ENCODE measurements around the gene MYO16.

MYO16 gene

GRCh38 chr13:109241160-109241559 lies 611.7 kb downstream of the MYO16 start:
- no peak for DNase-seq
- peaks cover 0 to 18% (median 11%) of the 10 kb centered on the region in 4 donors for H3K4me1 ChIP-seq
- H3K36me3 ChIP-seq, result no peaks in the 10 kb centered on the region
- H3K4me3 ChIP-seq, result no peak overlapping the region
- no peak for TF ChIP-seq CTCF (IDR thresholded peaks at IDR 0.05)
- no peaks in the 10 kb centered on the region for H3K27me3 ChIP-seq
- H3K9me3 ChIP-seq, result no peaks in the 10 kb centered on the region
- no peak overlapping the region for H3K27ac ChIP-seq
- intact Hi-C loops (cut with DNase I; ENCODE audit: low total_unique reads), result loop anchor here (10.0 kb wide), 1 partner anchor 76 kb away; no protein-coding TSS in a partner anchor

- peak overlapping the region; percentile 61 to 66 for H3K27ac ChIP-seq
Measured at GRCh38 chr13:109243311-109243951, 614.0 kb downstream of the MYO16 start.

GRCh38 chr13:109244566-109244965 lies 615.2 kb downstream of the MYO16 start:
- no peak for TF ChIP-seq CTCF (IDR thresholded peaks at IDR 0.05)
- Histone ChIP-seq H3K27ac (peak overlapping the region in 1 of 2 donors; percentile 61), H3K36me3 (no peaks in the 10 kb centered on the region), H3K9me3 (peaks cover 0 to 7% (median 0%) of the 10 kb centered on the region in 3 donors), H3K4me1 (peaks cover 0 to 18% (median 11%) of the 10 kb centered on the region in 4 donors), H3K4me3 (no peak overlapping the region), H3K27me3 (no peaks in the 10 kb centered on the region)
- DNase-seq, result no peak
- intact Hi-C loops (cut with DNase I; ENCODE audit: low total_unique reads), result loop anchor here (10.0 kb wide), 1 partner anchor 80 kb away; no protein-coding TSS in a partner anchor

More at GRCh38 chr13:109243311-109243951, 614.0 kb downstream of the MYO16 start:
- Histone ChIP-seq H3K9me3 (peaks cover 0 to 7% (median 0%) of the 10 kb centered on the region in 3 donors), H3K27me3 (no peaks in the 10 kb centered on the region), H3K4me1 (peaks cover 0 to 18% (median 11%) of the 10 kb centered on the region in 4 donors), H3K4me3 (peak overlapping the region in 1 of 2 donors; percentile 17), H3K36me3 (no peaks in the 10 kb centered on the region)
- DNase-seq, result no peak
- intact Hi-C loops (cut with DNase I; ENCODE audit: low total_unique reads), result loop anchor here (10.0 kb wide), 1 partner anchor 79 kb away; no protein-coding TSS in a partner anchor
- no peak for TF ChIP-seq CTCF (IDR thresholded peaks at IDR 0.05)

GRCh38 chr13:109246001-109246400 lies 616.6 kb downstream of the MYO16 start:
- DNase-seq, result no peak
- Histone ChIP-seq H3K4me1 (peaks cover 0 to 18% (median 11%) of the 10 kb centered on the region in 4 donors), H3K36me3 (no peaks in the 10 kb centered on the region), H3K27me3 (no peaks in the 10 kb centered on the region), H3K27ac (no peak overlapping the region), H3K9me3 (peaks cover 0 to 7% (median 0%) of the 10 kb centered on the region in 3 donors), H3K4me3 (no peak overlapping the region)
- intact Hi-C loops (cut with DNase I; ENCODE audit: low total_unique reads), result loop anchor here (10.0 kb wide), 1 partner anchor 81 kb away; no protein-coding TSS in a partner anchor
- TF ChIP-seq CTCF (IDR thresholded peaks at IDR 0.05), result no peak

- H3K4me1 ChIP-seq, result peaks cover 0 to 7% (median 0%) of the 10 kb centered on the region in 4 donors
- H3K36me3 ChIP-seq, result no peaks in the 10 kb centered on the region
- no peak for DNase-seq
- H3K27me3 ChIP-seq, result no peaks in the 10 kb centered on the region
- intact Hi-C loops (cut with DNase I; ENCODE audit: low total_unique reads), result loop anchor here (10.0 kb wide), 1 partner anchor 85 kb away; no protein-coding TSS in a partner anchor
- TF ChIP-seq CTCF (IDR thresholded peaks at IDR 0.05), result no peak
- no peak overlapping the region for H3K27ac ChIP-seq
- no peak overlapping the region for H3K4me3 ChIP-seq
- peaks cover 0 to 7% (median 0%) of the 10 kb centered on the region in 3 donors for H3K9me3 ChIP-seq
Measured at GRCh38 chr13:109249780-109250528, 620.5 kb downstream of the MYO16 start.
